Measurements from ENCODE around the gene CAMK1G.

DNA sequence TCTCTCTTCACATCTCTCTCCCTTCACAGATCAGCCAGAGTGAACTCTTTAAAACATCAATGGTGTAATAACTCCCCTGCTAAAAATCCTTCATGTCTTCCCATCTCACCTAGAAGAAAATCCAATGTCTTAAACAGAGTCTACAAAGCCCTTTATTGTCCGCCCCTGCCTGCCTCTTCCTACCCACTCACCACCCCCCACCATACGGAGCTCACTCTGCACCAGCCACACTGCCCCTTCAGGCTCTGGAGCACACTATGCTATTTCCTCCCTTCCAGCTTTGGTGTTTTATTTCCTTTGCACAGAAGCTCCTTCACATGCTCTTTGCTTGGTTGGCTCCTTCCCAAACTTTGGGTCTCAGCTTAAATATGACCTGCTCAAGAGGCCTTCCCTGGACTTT, 10.2 kb downstream of the CAMK1G start:
- TF ChIP-seq, protein P1, sequence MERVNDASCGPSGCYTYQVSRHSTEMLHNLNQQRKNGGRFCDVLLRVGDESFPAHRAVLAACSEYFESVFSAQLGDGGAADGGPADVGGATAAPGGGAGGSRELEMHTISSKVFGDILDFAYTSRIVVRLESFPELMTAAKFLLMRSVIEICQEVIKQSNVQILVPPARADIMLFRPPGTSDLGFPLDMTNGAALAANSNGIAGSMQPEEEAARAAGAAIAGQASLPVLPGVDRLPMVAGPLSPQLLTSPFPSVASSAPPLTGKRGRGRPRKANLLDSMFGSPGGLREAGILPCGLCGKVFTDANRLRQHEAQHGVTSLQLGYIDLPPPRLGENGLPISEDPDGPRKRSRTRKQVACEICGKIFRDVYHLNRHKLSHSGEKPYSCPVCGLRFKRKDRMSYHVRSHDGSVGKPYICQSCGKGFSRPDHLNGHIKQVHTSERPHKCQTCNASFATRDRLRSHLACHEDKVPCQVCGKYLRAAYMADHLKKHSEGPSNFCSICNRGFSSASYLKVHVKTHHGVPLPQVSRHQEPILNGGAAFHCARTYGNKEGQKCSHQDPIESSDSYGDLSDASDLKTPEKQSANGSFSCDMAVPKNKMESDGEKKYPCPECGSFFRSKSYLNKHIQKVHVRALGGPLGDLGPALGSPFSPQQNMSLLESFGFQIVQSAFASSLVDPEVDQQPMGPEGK (CRISPR knock-in tag; IDR thresholded peaks at IDR 0.05; ENCODE audit: borderline replicate concordance): no peak
- no peak for TF ChIP-seq ARNTL (CRISPR knock-in tag; IDR thresholded peaks at IDR 0.05; ENCODE audit: borderline replicate concordance, low read depth)
- no peak for TF ChIP-seq ZNF70 (CRISPR knock-in tag; IDR thresholded peaks at IDR 0.05)
- TF ChIP-seq ZFP3 (CRISPR knock-in tag; IDR thresholded peaks at IDR 0.05): no peak
- no peak for TF ChIP-seq ZNF565 (CRISPR knock-in tag; conservative IDR thresholded peaks at IDR 0.05; ENCODE audit: low read depth)
- no peak for TF ChIP-seq OSR1 (CRISPR knock-in tag; IDR thresholded peaks at IDR 0.05)
- TF ChIP-seq GLIS3 (CRISPR knock-in tag; IDR thresholded peaks at IDR 0.05): no peak
- no peak for TF ChIP-seq ISL1 (CRISPR knock-in tag; IDR thresholded peaks at IDR 0.05)
- TF ChIP-seq CSDC2 (CRISPR knock-in tag; IDR thresholded peaks at IDR 0.05): no peak
- no peak for TF ChIP-seq PPARA (CRISPR knock-in tag; IDR thresholded peaks at IDR 0.05; ENCODE audit: borderline replicate concordance)

All from SK-N-SH treated with all-trans-retinoic acid at 6 μM for 48 hours (cell line).